SK-N-SH (cell line): Measurements from ENCODE around the gene HS3ST1.

Source experiments
- CTCF ChIP-seq: fragments of 200-600 bp; sonication (generic); IDR thresholded peaks from 2 replicates; pipeline ENCODE4 v1.6.1; 2017; ENCODE audit warnings: antibody characterized with exemption, mild to moderate bottlenecking, moderate library complexity
- POLR2AphosphoS5 ChIP-seq: IDR thresholded peaks from 2 replicates; pipeline ENCODE4 v1.6.1; 2012; ENCODE audit warnings: low read depth, low read length

DNA sequence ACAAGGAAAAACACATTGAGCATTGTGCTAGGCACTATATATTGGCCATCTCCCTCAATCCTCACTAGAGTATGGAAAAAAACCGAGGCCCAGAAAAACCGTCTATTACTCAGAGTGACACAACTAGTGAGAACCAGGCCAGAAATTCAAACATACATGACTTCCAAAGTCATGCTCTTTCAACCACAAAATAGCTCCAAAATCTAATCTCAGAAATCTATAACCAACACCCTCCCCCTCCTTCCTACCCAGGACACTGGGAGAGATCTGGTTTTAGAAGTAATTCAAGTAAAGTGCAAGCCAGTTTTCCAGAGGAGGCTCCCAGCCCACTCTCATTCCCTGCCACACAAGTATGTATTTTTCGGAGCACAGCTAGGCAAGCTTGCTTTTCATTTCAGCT lies 7.6 kb downstream of the HS3ST1 start:
- TF ChIP-seq CTCF (no peak), POLR2AphosphoS5 (no peak)
